Fibroblast of the conjunctiva (primary cell): ENCODE measurements around the gene STRN4.
A peak's percentile ranks its signal among the peaks of the same experiment; 100 is the strongest.
"Not testable (repeated sequence)": the region's sequence is repeated elsewhere in the genome, so short reads cannot be mapped to it uniquely, and the experiment has no call there.

Source experiments
- DNase-seq: peaks from one replicate; pipeline ENCODE4 v3.0.0-alpha.2; 2010; ENCODE audit warnings: low read depth

Gene STRN4

GRCh38 chr19:46713781-46714443 is 32.3 kb downstream of the STRN4 start:
- DNase-seq, result peak; percentile 73

- not testable (repeated sequence) for DNase-seq
Measured at GRCh38 chr19:46712768-46713338, 33.4 kb downstream of the STRN4 start.

- DNase-seq, result no peak
Measured at GRCh38 chr19:46710687-46711086, 35.6 kb downstream of the STRN4 start.

- DNase-seq, result no peak
Measured at GRCh38 chr19:46704379-46705076, 41.7 kb downstream of the STRN4 start.

GRCh38 chr19:46700704-46701103 is 45.5 kb downstream of the STRN4 start:
- no peak for DNase-seq

- no peak for DNase-seq
Measured at GRCh38 chr19:46698395-46699321, 47.6 kb downstream of the STRN4 start.

- peak; percentile 66 for DNase-seq
Measured at GRCh38 chr19:46697204-46697960, 48.9 kb downstream of the STRN4 start.

GRCh38 chr19:46696866-46697203 is 49.4 kb downstream of the STRN4 start:
- no peak for DNase-seq

- DNase-seq, result no peak
Measured at GRCh38 chr19:46696052-46696451, 50.2 kb downstream of the STRN4 start.

- no peak for DNase-seq
Measured at GRCh38 chr19:46693760-46694159, 52.5 kb downstream of the STRN4 start.

GRCh38 chr19:46692918-46693722 is 53.1 kb downstream of the STRN4 start:
- DNase-seq, result no peak

GRCh38 chr19:46691948-46692347 is 54.3 kb downstream of the STRN4 start:
- no peak for DNase-seq

GRCh38 chr19:46691104-46691503 is 55.1 kb downstream of the STRN4 start:
- no peak for DNase-seq

GRCh38 chr19:46689358-46689757 is 56.9 kb downstream of the STRN4 start:
- DNase-seq, result no peak

- no peak for DNase-seq
Measured at GRCh38 chr19:46687438-46688145, 58.7 kb downstream of the STRN4 start.

- DNase-seq, result no peak
Measured at GRCh38 chr19:46685189-46685588, 61.1 kb downstream of the STRN4 start.

- DNase-seq, result no peak
Measured at GRCh38 chr19:46678110-46678732, 68.0 kb downstream of the STRN4 start.

- DNase-seq, result no peak
Measured at GRCh38 chr19:46674416-46675178, 71.7 kb downstream of the STRN4 start.

GRCh38 chr19:46670813-46671212 is 75.4 kb downstream of the STRN4 start:
- no peak for DNase-seq
